Fibroblast of mammary gland (primary cell): ENCODE data around the gene MAG.

Source experiments
- DNase-seq: peaks from one replicate; pipeline ENCODE4 v3.0.0-alpha.2; 2010; ENCODE audit warnings: low read depth
- H3K4me3 ChIP-seq: 2 replicates; pipeline ENCODE4 v1.5.1; 2011; ENCODE audit warnings: low read depth, mild to moderate bottlenecking, low read length, moderate library complexity; ENCODE audit not compliant: control insufficient read depth
- TF ChIP-seq, protein P1 (sequence below): conservative IDR thresholded peaks from 2 replicates; pipeline ENCODE4 v1.5.1; 2011; ENCODE audit warnings: low read depth, low read length, inconsistent platforms; ENCODE audit not compliant: control insufficient read depth, insufficient read depth

MAG gene

DNA sequence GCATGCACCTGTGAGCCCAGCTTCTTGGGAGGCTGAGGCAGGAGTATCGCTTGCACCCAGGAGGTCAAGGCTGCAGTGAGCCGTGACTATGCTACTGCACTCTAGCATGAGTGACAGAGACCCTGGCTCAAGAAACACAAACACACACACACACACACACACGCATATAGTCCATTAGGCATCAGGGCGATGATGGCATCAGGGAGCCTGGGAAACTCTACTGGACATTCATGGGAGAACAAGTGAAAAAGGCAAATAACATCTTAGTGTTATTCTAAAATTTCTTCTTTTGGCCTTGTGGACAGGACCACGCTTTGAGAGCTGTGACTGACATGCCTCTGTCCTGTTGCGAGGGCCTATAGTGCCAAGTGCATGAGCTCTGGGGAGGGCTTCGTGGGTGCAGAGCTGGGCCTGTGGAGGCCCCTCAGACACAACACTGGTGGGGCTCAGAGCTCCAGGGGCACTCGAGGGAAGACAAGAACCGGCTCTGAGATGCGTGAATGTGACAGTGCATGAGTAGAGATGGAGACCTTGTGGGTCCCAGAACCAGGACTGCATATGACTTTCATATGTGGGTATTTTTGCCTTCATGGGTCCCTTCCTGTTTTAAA is 31.2 kb upstream of the MAG start:
- no peak for DNase-seq
- H3K4me3 ChIP-seq: no peak overlapping the region

DNA sequence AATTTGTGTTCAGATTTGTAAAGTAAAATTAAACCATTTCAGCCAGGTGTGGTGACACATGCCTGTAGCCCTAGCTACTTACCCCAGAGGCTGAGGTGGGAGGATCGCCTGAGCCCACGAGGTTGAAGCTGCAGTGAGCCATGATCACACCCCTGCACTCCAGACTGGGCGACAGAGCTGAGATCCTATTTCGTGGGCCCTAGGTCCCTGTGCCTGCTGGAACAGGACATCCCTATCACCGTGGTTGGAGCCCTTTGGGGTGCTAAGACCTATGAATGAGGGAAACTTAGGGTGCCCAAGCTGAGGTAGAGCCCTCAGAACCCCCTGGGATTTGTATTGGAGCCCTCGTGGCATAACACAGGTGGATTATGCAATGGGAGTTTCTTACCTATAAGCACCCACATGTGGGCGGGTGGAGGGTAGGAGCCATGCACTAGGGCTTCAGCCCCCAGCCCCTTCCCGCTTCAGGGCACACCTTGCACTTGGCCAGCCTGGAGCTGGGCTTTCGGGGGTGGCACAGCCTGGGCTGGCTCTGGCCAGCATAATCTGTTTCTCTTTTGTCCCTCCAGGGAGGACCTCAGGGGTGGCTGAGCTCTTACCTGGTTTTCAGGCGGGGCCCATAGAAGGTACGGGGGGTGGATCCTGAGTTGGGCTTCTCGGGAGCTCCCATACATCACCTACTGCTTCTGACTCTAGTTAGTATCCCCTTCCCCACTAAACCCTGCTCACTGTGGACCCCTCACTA is 30.4 kb upstream of the MAG start:
- no peak overlapping the region for H3K4me3 ChIP-seq
- TF ChIP-seq, protein P1, sequence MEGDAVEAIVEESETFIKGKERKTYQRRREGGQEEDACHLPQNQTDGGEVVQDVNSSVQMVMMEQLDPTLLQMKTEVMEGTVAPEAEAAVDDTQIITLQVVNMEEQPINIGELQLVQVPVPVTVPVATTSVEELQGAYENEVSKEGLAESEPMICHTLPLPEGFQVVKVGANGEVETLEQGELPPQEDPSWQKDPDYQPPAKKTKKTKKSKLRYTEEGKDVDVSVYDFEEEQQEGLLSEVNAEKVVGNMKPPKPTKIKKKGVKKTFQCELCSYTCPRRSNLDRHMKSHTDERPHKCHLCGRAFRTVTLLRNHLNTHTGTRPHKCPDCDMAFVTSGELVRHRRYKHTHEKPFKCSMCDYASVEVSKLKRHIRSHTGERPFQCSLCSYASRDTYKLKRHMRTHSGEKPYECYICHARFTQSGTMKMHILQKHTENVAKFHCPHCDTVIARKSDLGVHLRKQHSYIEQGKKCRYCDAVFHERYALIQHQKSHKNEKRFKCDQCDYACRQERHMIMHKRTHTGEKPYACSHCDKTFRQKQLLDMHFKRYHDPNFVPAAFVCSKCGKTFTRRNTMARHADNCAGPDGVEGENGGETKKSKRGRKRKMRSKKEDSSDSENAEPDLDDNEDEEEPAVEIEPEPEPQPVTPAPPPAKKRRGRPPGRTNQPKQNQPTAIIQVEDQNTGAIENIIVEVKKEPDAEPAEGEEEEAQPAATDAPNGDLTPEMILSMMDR: no peak
- no peak for DNase-seq

More for the DNA sequence above, 31.2 kb upstream of the MAG start:
- TF ChIP-seq, protein P1: no peak

DNA sequence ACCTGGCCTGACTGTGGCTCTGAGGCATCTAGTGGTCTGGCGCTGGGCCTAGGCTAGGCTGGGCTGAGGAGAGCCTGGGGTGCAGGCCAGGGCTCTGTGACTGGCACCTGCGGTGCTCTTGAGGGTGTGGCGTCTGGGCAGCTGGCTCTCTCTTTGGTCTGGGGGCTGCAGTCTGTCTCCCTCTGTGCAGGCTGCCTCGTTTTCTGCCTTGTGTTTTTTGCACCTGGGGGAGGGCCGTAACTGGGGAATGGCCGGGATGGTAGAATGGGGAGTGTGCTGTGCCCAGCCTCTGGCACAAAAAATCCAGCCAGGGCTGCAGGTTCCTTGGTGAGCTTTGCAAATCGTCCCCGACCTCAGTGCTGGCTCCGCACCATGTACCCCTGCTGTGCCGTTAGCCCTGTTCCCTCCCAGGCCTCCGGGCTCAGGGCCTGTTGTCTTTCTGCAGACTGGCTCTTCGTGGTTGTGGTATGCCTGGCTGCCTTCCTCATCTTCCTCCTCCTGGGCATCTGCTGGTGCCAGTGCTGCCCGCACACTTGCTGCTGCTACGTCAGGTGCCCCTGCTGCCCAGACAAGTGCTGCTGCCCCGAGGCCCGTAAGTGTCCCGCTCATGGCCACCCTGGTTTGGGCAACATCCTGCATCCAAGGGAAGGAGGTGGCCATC is 29.7 kb upstream of the MAG start:
- TF ChIP-seq, protein P1: no peak
- no peak overlapping the region for H3K4me3 ChIP-seq
- DNase-seq: no peak

DNA sequence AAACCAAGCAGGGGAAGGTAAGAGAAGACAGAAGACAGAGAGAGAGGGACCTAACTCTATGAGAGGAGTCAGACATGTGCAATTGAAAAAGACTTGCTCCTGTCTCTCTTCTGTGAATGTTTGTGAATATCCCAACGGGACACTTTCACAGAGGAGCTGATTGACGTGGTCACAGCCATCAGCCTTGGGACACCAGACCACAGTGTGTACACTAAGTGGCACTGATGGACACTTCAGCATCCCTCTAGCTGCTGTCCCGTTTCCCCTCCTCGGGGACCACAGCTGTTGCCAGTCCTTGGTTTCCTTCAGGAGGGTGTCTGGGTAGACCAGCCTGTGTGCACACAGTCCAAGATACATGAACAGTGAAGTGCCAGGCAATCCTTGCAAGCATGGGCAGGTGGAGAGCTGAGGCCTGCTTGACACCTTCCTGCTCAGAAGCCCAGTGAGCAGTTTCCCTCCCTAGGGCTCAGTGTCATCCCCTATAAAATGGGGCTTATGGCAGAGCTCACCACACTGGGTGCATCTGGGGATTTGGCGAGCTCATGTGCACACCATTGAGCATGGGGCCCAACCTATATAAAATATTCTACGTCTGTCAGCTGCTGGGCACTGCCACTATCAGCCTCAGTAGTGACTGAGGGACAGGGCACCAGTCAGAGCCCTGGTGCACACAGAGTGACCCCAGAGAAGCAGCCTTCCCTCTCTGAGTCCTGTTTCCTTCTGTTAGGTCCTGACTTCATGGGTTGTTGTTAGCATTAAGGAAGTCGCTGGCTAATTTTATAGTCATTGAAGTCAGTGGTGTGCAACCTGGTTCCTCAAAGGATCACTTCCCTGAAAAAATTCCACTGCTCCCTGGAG is 27.5 kb upstream of the MAG start:
- no peak overlapping the region for H3K4me3 ChIP-seq
- no peak for DNase-seq
- TF ChIP-seq, protein P1: no peak

DNA sequence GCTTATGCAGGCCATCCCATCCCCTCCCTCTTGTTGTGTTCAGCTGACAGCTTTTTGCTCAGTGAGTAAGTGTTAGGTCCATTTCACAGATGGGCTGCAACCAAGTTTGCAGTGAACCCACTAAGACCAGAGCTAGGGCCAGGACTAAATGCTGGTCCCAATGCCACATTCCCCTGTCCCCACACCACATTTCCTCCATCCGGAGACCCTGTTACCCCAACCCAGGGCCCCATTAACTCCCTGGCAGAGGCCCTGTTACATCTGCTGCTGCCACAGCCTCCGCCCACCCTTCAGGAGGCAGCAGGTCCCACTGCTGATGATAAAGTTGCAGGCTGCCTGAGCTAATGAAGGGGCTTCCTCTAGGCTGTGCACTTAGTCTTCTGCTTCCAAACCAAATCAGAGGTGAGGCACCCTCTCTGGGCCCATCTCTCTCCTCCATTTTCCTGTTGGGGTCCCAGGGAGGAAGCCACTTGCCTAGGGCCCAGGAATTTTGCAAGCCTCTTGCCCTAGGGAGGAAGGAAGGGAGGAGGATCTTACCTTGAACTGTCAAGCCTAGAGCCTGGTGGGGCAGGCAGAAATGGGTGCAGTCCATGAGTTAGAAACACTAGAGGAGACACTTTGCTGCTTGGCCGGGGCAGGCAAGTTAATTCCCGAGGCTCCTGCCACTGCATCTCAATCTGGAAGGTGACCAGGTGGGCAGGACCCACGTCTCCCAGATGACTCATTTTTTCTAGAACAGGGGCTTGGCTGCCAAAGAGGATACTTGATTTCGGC is 26.6 kb upstream of the MAG start:
- H3K4me3 ChIP-seq: no peak overlapping the region
- peak; percentile 25 for DNase-seq
- TF ChIP-seq, protein P1: no peak

DNA sequence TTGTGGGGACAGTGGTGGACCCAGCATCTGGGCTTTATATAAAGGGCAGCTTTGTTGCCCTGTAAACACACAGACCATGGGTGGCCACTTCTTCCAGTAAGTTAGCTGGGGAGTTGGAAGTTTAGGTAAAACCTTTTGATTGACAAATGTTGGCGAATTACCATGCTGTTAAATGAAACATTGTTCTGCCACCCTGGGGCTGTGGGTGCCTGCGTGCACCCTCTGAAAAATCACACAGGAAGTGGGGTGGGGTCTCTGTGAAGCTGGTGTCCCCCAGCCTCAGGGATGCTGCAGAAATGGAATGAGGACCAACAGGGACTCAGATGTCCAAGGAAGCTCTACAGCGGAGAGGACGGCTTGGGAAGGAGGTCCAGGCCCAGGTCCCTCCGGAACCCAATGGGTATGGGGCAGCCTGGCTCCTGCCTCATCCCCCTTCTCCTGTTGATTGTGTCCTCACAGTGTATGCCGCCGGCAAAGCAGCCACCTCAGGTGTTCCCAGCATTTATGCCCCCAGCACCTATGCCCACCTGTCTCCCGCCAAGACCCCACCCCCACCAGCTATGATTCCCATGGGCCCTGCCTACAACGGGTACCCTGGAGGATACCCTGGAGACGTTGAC is 26.0 kb upstream of the MAG start:
- TF ChIP-seq, protein P1: no peak
- DNase-seq: no peak
- H3K4me3 ChIP-seq: no peak overlapping the region
